ENCODE data around the gene GGCX. TPM values are rescaled to one million over a fixed set of nuclear protein-coding genes. Genes with fewer than 3 reads are reported as not detected.
A peak's percentile ranks its signal among the peaks of the same experiment; 100 is the strongest.

The GGCX gene
- total and polyA plus RNA-seq, 9 of the 15 experiments (the other 6 are each of a cell fraction or from before 2014, with no cell fraction given), result 14.4 to 47.1 (median 28.1) TPM

GRCh38 chr2:85560812-85561279 lies 447 bp downstream of the GGCX start (continued):
- TF ChIP-seq, protein P1, sequence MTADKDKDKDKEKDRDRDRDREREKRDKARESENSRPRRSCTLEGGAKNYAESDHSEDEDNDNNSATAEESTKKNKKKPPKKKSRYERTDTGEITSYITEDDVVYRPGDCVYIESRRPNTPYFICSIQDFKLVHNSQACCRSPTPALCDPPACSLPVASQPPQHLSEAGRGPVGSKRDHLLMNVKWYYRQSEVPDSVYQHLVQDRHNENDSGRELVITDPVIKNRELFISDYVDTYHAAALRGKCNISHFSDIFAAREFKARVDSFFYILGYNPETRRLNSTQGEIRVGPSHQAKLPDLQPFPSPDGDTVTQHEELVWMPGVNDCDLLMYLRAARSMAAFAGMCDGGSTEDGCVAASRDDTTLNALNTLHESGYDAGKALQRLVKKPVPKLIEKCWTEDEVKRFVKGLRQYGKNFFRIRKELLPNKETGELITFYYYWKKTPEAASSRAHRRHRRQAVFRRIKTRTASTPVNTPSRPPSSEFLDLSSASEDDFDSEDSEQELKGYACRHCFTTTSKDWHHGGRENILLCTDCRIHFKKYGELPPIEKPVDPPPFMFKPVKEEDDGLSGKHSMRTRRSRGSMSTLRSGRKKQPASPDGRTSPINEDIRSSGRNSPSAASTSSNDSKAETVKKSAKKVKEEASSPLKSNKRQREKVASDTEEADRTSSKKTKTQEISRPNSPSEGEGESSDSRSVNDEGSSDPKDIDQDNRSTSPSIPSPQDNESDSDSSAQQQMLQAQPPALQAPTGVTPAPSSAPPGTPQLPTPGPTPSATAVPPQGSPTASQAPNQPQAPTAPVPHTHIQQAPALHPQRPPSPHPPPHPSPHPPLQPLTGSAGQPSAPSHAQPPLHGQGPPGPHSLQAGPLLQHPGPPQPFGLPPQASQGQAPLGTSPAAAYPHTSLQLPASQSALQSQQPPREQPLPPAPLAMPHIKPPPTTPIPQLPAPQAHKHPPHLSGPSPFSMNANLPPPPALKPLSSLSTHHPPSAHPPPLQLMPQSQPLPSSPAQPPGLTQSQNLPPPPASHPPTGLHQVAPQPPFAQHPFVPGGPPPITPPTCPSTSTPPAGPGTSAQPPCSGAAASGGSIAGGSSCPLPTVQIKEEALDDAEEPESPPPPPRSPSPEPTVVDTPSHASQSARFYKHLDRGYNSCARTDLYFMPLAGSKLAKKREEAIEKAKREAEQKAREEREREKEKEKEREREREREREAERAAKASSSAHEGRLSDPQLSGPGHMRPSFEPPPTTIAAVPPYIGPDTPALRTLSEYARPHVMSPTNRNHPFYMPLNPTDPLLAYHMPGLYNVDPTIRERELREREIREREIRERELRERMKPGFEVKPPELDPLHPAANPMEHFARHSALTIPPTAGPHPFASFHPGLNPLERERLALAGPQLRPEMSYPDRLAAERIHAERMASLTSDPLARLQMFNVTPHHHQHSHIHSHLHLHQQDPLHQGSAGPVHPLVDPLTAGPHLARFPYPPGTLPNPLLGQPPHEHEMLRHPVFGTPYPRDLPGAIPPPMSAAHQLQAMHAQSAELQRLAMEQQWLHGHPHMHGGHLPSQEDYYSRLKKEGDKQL (CRISPR knock-in tag; IDR thresholded peaks at IDR 0.05; ENCODE audit: borderline replicate concordance), result no peak
- no peak for TF ChIP-seq ZNF449 (CRISPR knock-in tag; IDR thresholded peaks at IDR 0.05)
- TF ChIP-seq ZNF668 (CRISPR knock-in tag; IDR thresholded peaks at IDR 0.05), result no peak
- no peak for TF ChIP-seq ZNF75A (CRISPR knock-in tag; IDR thresholded peaks at IDR 0.05)
- no peak for TF ChIP-seq TEAD1 (CRISPR knock-in tag; IDR thresholded peaks at IDR 0.05)
- TF ChIP-seq KAT7 (CRISPR knock-in tag; IDR thresholded peaks at IDR 0.05; ENCODE audit: borderline replicate concordance), result 0 out of 2 replicates have a peak, but pooled peaks have one; percentile 14
- TF ChIP-seq ATF3 (IDR thresholded peaks at IDR 0.05), result 0 out of 2 replicates have a peak, but pooled peaks have one; percentile 36
- no peak for TF ChIP-seq ATF3 (CRISPR knock-in tag; conservative IDR thresholded peaks at IDR 0.05)
- TF ChIP-seq RFX1 (IDR thresholded peaks at IDR 0.05), result no peak
- no peak for TF ChIP-seq KAT2B (IDR thresholded peaks at IDR 0.05; ENCODE audit: low read depth, low read length)
- TF ChIP-seq HINFP (tag; conservative IDR thresholded peaks at IDR 0.05; ENCODE audit: low read depth), result no peak

Measured in K562 (cell line).